Body of pancreas (tissue), 4 donors: ENCODE measurements around the gene TMEM170B. TPM values are rescaled to one million over a fixed set of nuclear protein-coding genes. Genes with fewer than 3 reads are reported as not detected.
A peak's percentile ranks its signal among the peaks of the same experiment; 100 is the strongest.

ENCODE experiments used
- ATAC-seq: fragments of 150-250 bp; one replicate; pipeline ENCODE4 v1.9.1; 2016
- DNase-seq, 4 donors: peaks; one replicate each; pipeline ENCODE4 v3.0.0-alpha.2; 2019
- H3K27ac ChIP-seq, 4 donors: fragments of 200-600 bp; sonication (generic); 1 replicate in 3 of 4; 2 replicates in 1 of 4; pipeline versions ENCODE4 v1.5.1 to v1.6.1; 2016 to 2019; ENCODE audit warnings: mild to moderate bottlenecking in 1 of 4, mixed read lengths in 1 of 4, moderate library complexity in 1 of 4
- H3K27me3 ChIP-seq, 2 donors: fragments of 200-600 bp; sonication (generic); one replicate each; pipeline ENCODE4 v1.6.0; 2016; ENCODE audit warnings: mild to moderate bottlenecking in 1 of 2
- H3K36me3 ChIP-seq, 2 donors: fragments of 200-600 bp; sonication (generic); replicated peaks in 1 of 2; 2 replicates each; pipeline ENCODE4 v1.5.1; 2016; ENCODE audit warnings: low read depth in 2 of 2; ENCODE audit not compliant: insufficient read depth in 1 of 2
- H3K4me1 ChIP-seq: fragments of 200-600 bp; sonication (generic); one replicate; pipeline ENCODE4 v1.6.0; 2016
- H3K4me3 ChIP-seq, 2 donors: fragments of 200-600 bp; sonication (generic); 1 replicate in 1 of 2; 2 replicates in 1 of 2; pipeline ENCODE4 v1.5.1; 2016 to 2019
- H3K9me3 ChIP-seq, 3 donors: fragments of 200-600 bp; sonication (generic); 1 replicate in 2 of 3; 2 replicates in 1 of 3; pipeline ENCODE4 v1.5.1; 2016
- POLR2A ChIP-seq, 3 donors: fragments of 450-650 bp; IDR thresholded peaks; one replicate each; pipeline ENCODE4 v1.6.1; 2016; ENCODE audit warnings: antibody characterized with exemption in 3 of 3, mild to moderate bottlenecking in 2 of 3
- WGBS, 2 donors: methylation state at CpG; one replicate each; pipeline ENCODE4 v1.1.5; 2017; 5-methylcytosine and 5-hydroxymethylcytosine counted together
- intact Hi-C: fragments of 100-400 bp; cut with DNase I; formaldehyde crosslinking; loops from one replicate; pipeline ENCODE4 v1.15.1; 2023
- small RNA-seq: library from RNA; depleted of rRNA; stranded (forward); fragments of <200 nt; gene quantifications from one replicate; pipeline ENCODE3, GENCODE V24; 2016
- total RNA-seq, 2 donors: library from RNA; depleted of rRNA; stranded (reverse); fragments of >200 nt; gene quantifications; one replicate each; pipeline ENCODE4 v1.1.0, GENCODE V29; 2016
- TF ChIP-seq, protein P1 (sequence below), 7 experiments: fragments of 450-650 bp in 4 of 7; fragments of 200-600 bp in 3 of 7; sonication (generic) in 3 of 7; IDR thresholded peaks; one replicate each; pipeline ENCODE4 v1.5.1; 2016 to 2019; ENCODE audit warnings: antibody characterized with exemption in 7 of 7

Gene TMEM170B
- total RNA-seq, 2 donors from 2014 or later = 3.0 to 3.6 TPM

DNA sequence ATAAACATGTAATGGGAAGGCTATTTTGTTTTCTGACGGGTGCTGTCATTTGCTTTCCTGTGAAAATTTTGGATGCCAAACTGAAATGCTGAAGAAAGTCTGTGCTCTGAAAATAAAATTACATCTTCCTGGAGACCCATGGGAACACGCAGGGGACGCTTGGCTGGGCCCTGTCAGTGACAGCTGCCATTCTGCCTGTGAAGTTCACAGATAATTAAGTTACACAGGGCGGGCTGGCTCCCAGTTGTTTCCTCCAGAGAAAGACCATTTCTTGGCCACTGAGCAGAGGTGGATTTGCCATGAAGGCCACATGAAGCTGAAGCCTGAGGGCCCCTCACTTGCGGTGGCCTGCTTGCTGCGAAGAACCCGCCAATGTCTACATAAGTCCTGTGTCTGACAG lies 93.5 kb downstream of the TMEM170B start:
- Histone ChIP-seq H3K4me1 (peaks cover 37% of the 10 kb centered on the region), H3K27ac (no peak overlapping the region), H3K27me3 (no peaks in the 10 kb centered on the region), H3K4me3 (no peak overlapping the region), H3K9me3 (no peaks in the 10 kb centered on the region), H3K36me3 (no peaks in the 10 kb centered on the region)
- DNase-seq = peak in 1 of 4 donors; percentile 39
- intact Hi-C loops = no loop called here
- 57 to 70% methylated on average over 7 of the region's 7 CpGs for WGBS, 2 donors
- ATAC-seq = no peak
- TF ChIP-seq, protein P1, sequence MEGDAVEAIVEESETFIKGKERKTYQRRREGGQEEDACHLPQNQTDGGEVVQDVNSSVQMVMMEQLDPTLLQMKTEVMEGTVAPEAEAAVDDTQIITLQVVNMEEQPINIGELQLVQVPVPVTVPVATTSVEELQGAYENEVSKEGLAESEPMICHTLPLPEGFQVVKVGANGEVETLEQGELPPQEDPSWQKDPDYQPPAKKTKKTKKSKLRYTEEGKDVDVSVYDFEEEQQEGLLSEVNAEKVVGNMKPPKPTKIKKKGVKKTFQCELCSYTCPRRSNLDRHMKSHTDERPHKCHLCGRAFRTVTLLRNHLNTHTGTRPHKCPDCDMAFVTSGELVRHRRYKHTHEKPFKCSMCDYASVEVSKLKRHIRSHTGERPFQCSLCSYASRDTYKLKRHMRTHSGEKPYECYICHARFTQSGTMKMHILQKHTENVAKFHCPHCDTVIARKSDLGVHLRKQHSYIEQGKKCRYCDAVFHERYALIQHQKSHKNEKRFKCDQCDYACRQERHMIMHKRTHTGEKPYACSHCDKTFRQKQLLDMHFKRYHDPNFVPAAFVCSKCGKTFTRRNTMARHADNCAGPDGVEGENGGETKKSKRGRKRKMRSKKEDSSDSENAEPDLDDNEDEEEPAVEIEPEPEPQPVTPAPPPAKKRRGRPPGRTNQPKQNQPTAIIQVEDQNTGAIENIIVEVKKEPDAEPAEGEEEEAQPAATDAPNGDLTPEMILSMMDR (IDR thresholded peaks at IDR 0.05) = no peak
- no peak for TF ChIP-seq POLR2A (IDR thresholded peaks at IDR 0.05)

DNA sequence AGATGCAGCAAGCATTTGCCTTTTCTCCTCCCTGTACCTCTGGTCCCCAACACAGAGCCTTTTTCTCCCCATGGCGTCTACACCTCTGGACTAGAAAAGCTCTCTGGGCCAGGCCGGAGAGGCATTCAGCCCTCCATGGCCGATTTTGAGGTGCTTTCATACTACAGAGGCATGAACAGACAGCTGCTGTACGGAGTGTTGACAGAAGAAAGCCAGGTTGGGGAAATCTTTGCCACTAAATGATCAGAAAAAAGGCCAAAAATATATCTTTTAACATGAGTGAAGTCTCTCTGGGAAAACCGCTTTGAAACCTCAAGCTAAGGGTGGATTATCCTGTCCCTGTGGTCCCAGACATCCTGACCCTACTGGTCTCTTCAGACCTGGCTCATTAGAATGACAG lies 94.0 kb downstream of the TMEM170B start:
- DNase-seq = no peak
- 85 to 87% methylated on average over 5 of the region's 5 CpGs for WGBS, 2 donors
- Histone ChIP-seq H3K9me3 (no peaks in the 10 kb centered on the region), H3K27me3 (no peaks in the 10 kb centered on the region), H3K4me3 (no peak overlapping the region), H3K27ac (no peak overlapping the region), H3K36me3 (no peaks in the 10 kb centered on the region), H3K4me1 (peaks cover 42% of the 10 kb centered on the region)
- intact Hi-C loops = no loop called here
- ATAC-seq = no peak
- TF ChIP-seq, protein P1 (IDR thresholded peaks at IDR 0.05) = no peak

DNA sequence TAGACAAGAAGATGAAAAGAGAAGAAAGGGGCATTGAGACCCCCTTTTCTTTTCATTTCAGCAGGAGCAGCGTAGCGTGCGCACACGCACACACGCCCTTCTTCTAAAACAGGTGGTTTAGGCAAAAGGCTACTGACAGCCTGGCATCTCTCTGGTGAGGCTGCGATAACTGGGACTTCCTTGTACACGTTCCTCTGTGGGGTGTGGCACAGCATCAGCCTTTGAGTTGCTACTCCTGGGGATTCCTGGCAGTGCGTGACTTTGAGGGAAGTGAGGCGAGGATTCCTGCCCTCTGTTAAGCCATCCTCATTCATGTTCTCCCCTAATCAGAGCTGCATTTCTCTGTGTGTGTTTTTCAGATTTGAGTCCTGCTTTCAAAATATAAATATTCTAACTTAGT lies 94.7 kb downstream of the TMEM170B start:
- TF ChIP-seq POLR2A (IDR thresholded peaks at IDR 0.05) = no peak
- TF ChIP-seq, protein P1 (IDR thresholded peaks at IDR 0.05) = no peak
- H3K4me3 ChIP-seq = no peak overlapping the region
- intact Hi-C loops = no loop called here
- peaks cover 49% of the 10 kb centered on the region for H3K4me1 ChIP-seq
- H3K27me3 ChIP-seq = no peaks in the 10 kb centered on the region
- 57 to 68% methylated on average over 9 of the region's 9 CpGs for WGBS, 2 donors
- H3K27ac ChIP-seq = peak overlapping the region in 2 of 4 donors; percentile 18 to 32
- ATAC-seq (no peak), DNase-seq (peak in 2 of 4 donors; percentile 49 to 59)
- H3K36me3 ChIP-seq = no peaks in the 10 kb centered on the region
- no peaks in the 10 kb centered on the region for H3K9me3 ChIP-seq

DNA sequence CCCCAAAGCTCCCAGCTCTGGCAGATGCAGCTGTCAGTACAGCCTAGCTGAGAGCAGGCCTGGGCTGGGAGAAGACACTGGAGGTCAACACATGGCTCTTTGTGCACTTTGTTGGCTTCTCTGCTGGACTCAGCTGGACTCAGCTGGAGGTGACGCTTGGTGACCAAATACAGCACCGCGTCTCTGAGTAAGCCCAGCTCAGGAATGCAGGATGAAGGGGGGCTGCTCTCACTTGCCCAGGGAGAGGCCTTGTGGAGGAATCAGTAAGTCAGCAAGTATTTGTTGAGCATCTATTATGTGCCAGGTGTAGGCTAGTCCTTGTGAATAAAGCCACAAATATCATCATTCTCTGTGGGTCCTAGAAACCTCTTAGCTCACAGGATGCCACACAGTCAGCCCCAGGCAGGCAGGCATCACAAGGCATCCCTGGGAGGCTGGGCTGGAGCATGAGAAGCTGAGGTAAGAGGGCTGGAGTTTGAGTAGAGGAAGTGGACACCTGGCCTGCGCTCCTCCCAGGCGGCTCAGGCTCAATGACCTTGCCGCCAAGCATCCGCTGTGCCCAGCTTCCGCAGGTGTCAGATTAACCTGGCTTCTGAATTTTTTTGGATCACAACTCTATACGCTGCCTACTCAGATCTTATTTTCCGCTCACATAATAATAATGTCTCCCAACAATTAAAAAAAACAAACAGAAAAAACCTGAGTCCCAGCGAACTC lies 95.4 kb downstream of the TMEM170B start:
- DNase-seq = peak; percentile 31 to 69 (median 50)
- Histone ChIP-seq H3K27me3 (no peaks in the 10 kb centered on the region), H3K4me3 (no peak overlapping the region), H3K27ac (peak overlapping the region in 2 of 4 donors; percentile 18 to 58), H3K4me1 (peaks cover 54% of the 10 kb centered on the region), H3K36me3 (no peaks in the 10 kb centered on the region), H3K9me3 (no peaks in the 10 kb centered on the region)
- no peak for TF ChIP-seq POLR2A (IDR thresholded peaks at IDR 0.05)
- TF ChIP-seq, protein P1 (IDR thresholded peaks at IDR 0.05) = no peak
- 50 to 54% methylated on average over 8 to 11 of the region's 11 CpGs for WGBS, 2 donors
- intact Hi-C loops = no loop called here
- ATAC-seq = peak; percentile 25

Small RNA genes lying within 50 kb of the gene (small RNA-seq; reads per million reads assigned to genes)
- gene RNU1-64P = not detected

Other genes starting within 250 kb of the TMEM170B start
- gene ADTRP, start 241.1 kb downstream of the TMEM170B start, total RNA-seq = not detected